HepG2 (cell line): Measurements from ENCODE around the gene NGLY1. TPM values are rescaled to one million over a fixed set of nuclear protein-coding genes. Genes with fewer than 3 reads are reported as not detected.

Experiments
- ATAC-seq: fragments of 200-7000 bp; cut with Tn5 transposase; 3 replicates; pipeline ENCODE4 v1.9.1; 2020; ENCODE audit warnings: mild to moderate bottlenecking, moderate library complexity
- BruUV-seq: library from RNA; stranded (reverse); fragments of 400-500 nt; replicated peaks from 2 replicates; lab custom pipeline; 2021; lab: Mats Ljungman, UMichigan
- CTCF ChIA-PET: fragments of 300-600 bp; formaldehyde crosslinking; extraction: SDS; loops from one replicate; lab custom pipeline; 2021; ENCODE audit warnings: low total read pairs, inconsistent platforms, low intra/inter-chr PET ratio; lab: Yijun Ruan, JAX
- POLR2A ChIA-PET: fragments of 350-600 bp; sonication (Branson Sonifier 250); formaldehyde crosslinking; loops from one replicate; lab custom pipeline; 2020; ENCODE audit warnings: antibody characterized with exemption, inconsistent platforms; lab: Yijun Ruan, JAX
- DNase-seq: peaks from one replicate; pipeline ENCODE4 v3.0.0-alpha.2; 2015; ENCODE audit warnings: low spot score
- FAIRE-seq: peaks from 3 replicates; lab custom pipeline; 2011; peaks lifted over from hg19 to GRCh38; lab: Jason Lieb, UNC
- H2AFZ ChIP-seq: one replicate; pipeline ENCODE4 v1.6.1; 2011; ENCODE audit warnings: low read length, inconsistent platforms
- H3K27ac ChIP-seq: fragments of 300-600 bp; 3 replicates; pipeline ENCODE4 v1.8.0; 2011; ENCODE audit warnings: mixed run types, mild to moderate bottlenecking, mixed read lengths, low read length, inconsistent platforms; ENCODE audit not compliant: insufficient read depth; ENCODE audit errors: extremely low read length
- H3K27me3 ChIP-seq, 2 experiments: fragments of 200-600 bp in 1 of 2; 2 replicates in 1 of 2; 3 replicates in 1 of 2; pipeline versions ENCODE4 v1.6.0 to v1.8.0; 2011; ENCODE audit warnings: low read length in 2 of 2, mild to moderate bottlenecking in 2 of 2, moderate library complexity in 2 of 2, inconsistent platforms in 1 of 2; ENCODE audit not compliant: insufficient read depth in 2 of 2, control insufficient read depth in 1 of 2
- H3K36me3 ChIP-seq, 2 experiments: fragments of 200-600 bp in 1 of 2; replicated peaks in 1 of 2; 2 replicates in 1 of 2; 3 replicates in 1 of 2; pipeline versions ENCODE4 v1.5.1 to v1.8.0; 2011; ENCODE audit warnings: low read length in 2 of 2, inconsistent platforms in 1 of 2; ENCODE audit not compliant: insufficient read depth in 2 of 2, control insufficient read depth in 1 of 2
- H3K4me1 ChIP-seq: 2 replicates; pipeline ENCODE4 v1.5.1; 2012; ENCODE audit warnings: low read length, inconsistent platforms; ENCODE audit not compliant: insufficient read depth
- H3K4me2 ChIP-seq: 2 replicates; pipeline ENCODE4 v1.6.0; 2011; ENCODE audit warnings: low read depth, low read length, inconsistent platforms
- H3K4me3 ChIP-seq, 3 experiments: fragments of 200-600 bp in 1 of 3; sonication (generic), shearing (Covaris generic) in 1 of 3; replicated peaks in 1 of 3; 2 replicates each; pipeline ENCODE4 v1.5.1; 2011 to 2016; ENCODE audit warnings: low read length in 3 of 3, inconsistent platforms in 2 of 3, low read depth in 2 of 3, mild to moderate bottlenecking in 2 of 3, control low read depth in 1 of 3, mixed read lengths in 1 of 3; ENCODE audit not compliant: insufficient read depth in 1 of 3
- H3K79me2 ChIP-seq: one replicate; pipeline ENCODE4 v1.6.1; 2011; ENCODE audit warnings: low read length, inconsistent platforms; ENCODE audit not compliant: insufficient read depth
- H3K9ac ChIP-seq: 2 replicates; pipeline ENCODE4 v1.6.0; 2011; ENCODE audit warnings: mild to moderate bottlenecking, low read depth, low read length, inconsistent platforms; ENCODE audit not compliant: insufficient read depth
- H3K9me3 ChIP-seq: 2 replicates; pipeline ENCODE4 v1.5.1; 2012; ENCODE audit warnings: mild to moderate bottlenecking, low read length
- H4K20me1 ChIP-seq: 2 replicates; pipeline ENCODE4 v1.6.0; 2011; ENCODE audit warnings: inconsistent platforms, mild to moderate bottlenecking, low read length, moderate library complexity; ENCODE audit not compliant: insufficient read depth
- DMAP1 ChIP-seq: IDR thresholded peaks from 2 replicates; pipeline ENCODE4 v1.6.1; 2016
- FUBP1 ChIP-seq: sonication (generic); formaldehyde crosslinking; IDR thresholded peaks from 2 replicates; pipeline ENCODE4 v1.5.1; 2020; ENCODE audit warnings: missing genetic modification reagents, mild to moderate bottlenecking, borderline replicate concordance
- GFI1 ChIP-seq: sonication (generic); formaldehyde crosslinking; IDR thresholded peaks from 2 replicates; pipeline ENCODE4 v1.5.0; 2020; ENCODE audit warnings: missing genetic modification reagents, mild to moderate bottlenecking, borderline replicate concordance
- JUN ChIP-seq: sonication (generic); formaldehyde crosslinking; IDR thresholded peaks from 2 replicates; pipeline ENCODE4 v1.4.0; 2020; ENCODE audit warnings: mild to moderate bottlenecking, missing genetic modification reagents
- KLF12 ChIP-seq: sonication (generic); formaldehyde crosslinking; IDR thresholded peaks from 2 replicates; pipeline ENCODE4 v1.4.0; 2020; ENCODE audit warnings: missing genetic modification reagents, borderline replicate concordance
- MYNN ChIP-seq: sonication (generic); formaldehyde crosslinking; IDR thresholded peaks from 2 replicates; pipeline ENCODE4 v1.4.0; 2020; ENCODE audit warnings: mild to moderate bottlenecking, low read depth, missing genetic modification reagents
- RAD21 ChIP-seq: fragments of 450-650 bp; formaldehyde crosslinking; IDR thresholded peaks from 2 replicates; pipeline ENCODE4 v1.5.0; 2020; ENCODE audit warnings: mild to moderate bottlenecking
- RNF219 ChIP-seq: sonication (generic); formaldehyde crosslinking; IDR thresholded peaks from 2 replicates; pipeline ENCODE4 v1.5.0; 2020; ENCODE audit warnings: mild to moderate bottlenecking, missing genetic modification reagents
- SKI ChIP-seq: fragments of 450-650 bp; IDR thresholded peaks from one replicate; pipeline ENCODE4 v1.6.1; 2018; ENCODE audit warnings: mild to moderate bottlenecking; ENCODE audit not compliant: partially characterized antibody
- ZMYM2 ChIP-seq: sonication (generic); formaldehyde crosslinking; IDR thresholded peaks from 2 replicates; pipeline ENCODE4 v1.8.0; 2022; ENCODE audit warnings: mild to moderate bottlenecking, missing genetic modification reagents
- ZNF138 ChIP-seq: sonication (generic); formaldehyde crosslinking; IDR thresholded peaks from 2 replicates; pipeline ENCODE4 v1.5.0; 2020; ENCODE audit warnings: mild to moderate bottlenecking, low read depth, missing genetic modification reagents
- ZNF484 ChIP-seq: sonication (generic); formaldehyde crosslinking; IDR thresholded peaks from 2 replicates; pipeline ENCODE4 v1.5.1; 2020; ENCODE audit warnings: mild to moderate bottlenecking, low read depth, missing genetic modification reagents, borderline replicate concordance
- ZNF768 ChIP-seq: sonication (generic); formaldehyde crosslinking; IDR thresholded peaks from 2 replicates; pipeline ENCODE4 v1.4.0; 2020; ENCODE audit warnings: missing genetic modification reagents
- WGBS: methylation state at CpG from one replicate; pipeline ENCODE4 v1.1.6; 2017; ENCODE audit warnings: low lambda C conversion rate; 5-methylcytosine and 5-hydroxymethylcytosine counted together
- in situ Hi-C: cut with HindIII; loops from 2 replicates; pipeline ENCODE4 v1.10.0; 2017; ENCODE audit warnings: low pct_unique_long_range_greater_than_20kb; ENCODE audit not compliant: extremely low pct_ligation_motif_present
- intact Hi-C: fragments of 100-400 bp; cut with micrococcal nuclease; formaldehyde crosslinking; loops from one replicate; pipeline ENCODE4 v1.10.0; 2022; ENCODE audit not compliant: unreplicated experiment
- polyA plus RNA-seq, 8 experiments: library from polyadenylated mRNA; depleted of rRNA in 3 of 8; stranded (reverse) in 7 of 8; unstranded in 1 of 8; fragments of >200 nt; fragmentation: Illumina TruSeq in 4 of 8; extraction: Trizol in 4 of 8; gene quantifications; 2 replicates each; pipeline versions ENCODE4 v1.2.1 to v1.2.3, GENCODE V29; 2011 to 2016; ENCODE audit warnings: low read depth in 4 of 8, missing spikeins in 1 of 8, mixed read lengths in 1 of 8; ENCODE audit not compliant: insufficient read depth in 1 of 8
- total RNA-seq, 5 experiments: library from RNA; depleted of rRNA; stranded (reverse); fragments of >200 nt; fragmentation: Illumina TruSeq; extraction: Trizol; gene quantifications; 2 replicates each; pipeline ENCODE4 v1.2.3, GENCODE V29; 2016; ENCODE audit warnings: low read depth in 1 of 5

Gene NGLY1
- total and polyA plus RNA-seq, 2 of the 13 experiments (the other 11 are each of a cell fraction or from before 2014, with no cell fraction given), result 28.2 to 44.5 TPM

- no peaks in the 10 kb centered on the region for H3K27me3 ChIP-seq
- ATAC-seq (no peak), DNase-seq (no peak), FAIRE-seq (no peak)
- POLR2A ChIA-PET, result interaction anchor here (0.5 kb wide), 1 partner anchor 24 kb away, joined by 3 read pairs; no protein-coding TSS in a partner anchor
- peaks cover 60% of the 10 kb centered on the region for H3K4me1 ChIP-seq
- peak overlapping the region; percentile 64 to 71 (median 69) for H3K4me3 ChIP-seq
- H2AFZ ChIP-seq, result no peak overlapping the region
- 3% methylated on average over 2 of the region's 2 CpGs for WGBS
- no peaks in the 10 kb centered on the region for H3K9me3 ChIP-seq
- in situ Hi-C loops, result loop anchor here (25.0 kb wide), 1 partner anchor 127 kb away; the partner anchor contains the start of gene TOP2B
- H4K20me1 ChIP-seq, result no peaks in the 10 kb centered on the region
- H3K4me2 ChIP-seq, result peak overlapping the region; percentile 71
- H3K36me3 ChIP-seq, result 0 out of 5 replicates have a peak, but pooled peaks cover 0 to 3% of the 10 kb centered on the region in 2 experiments
- CTCF ChIA-PET, result no interaction called here
- TSS peak; percentile 92 for BruUV-seq
- TF ChIP-seq DMAP1 (no peak), JUN (CRISPR knock-in tag) (no peak), ZNF484 (no peak), KLF12 (CRISPR knock-in tag) (no peak), RNF219 (CRISPR knock-in tag) (no peak), ZNF138 (CRISPR knock-in tag) (no peak), RAD21 (CRISPR knock-in tag) (no peak), GFI1 (CRISPR knock-in tag) (no peak), SKI (no peak), FUBP1 (CRISPR knock-in tag) (no peak), ZMYM2 (CRISPR knock-in tag) (no peak), ZNF768 (CRISPR knock-in tag) (no peak), MYNN (CRISPR knock-in tag) (no peak)
- H3K27ac ChIP-seq, result peak overlapping the region; percentile 66
- peak overlapping the region; percentile 69 for H3K9ac ChIP-seq
- peaks cover 21% of the 10 kb centered on the region for H3K79me2 ChIP-seq
- intact Hi-C loops, result loop anchor here (2.0 kb wide), 2 partner anchors 68 to 124 kb away; partner anchors contain the start of gene TOP2B
Observed at GRCh38 chr3:25789209-25789595, 6.0 kb upstream of the NGLY1 start.
